Ovary (tissue), 3 donors: Measurements from ENCODE around the gene FGFBP3.

Experiments used
- POLR2A ChIP-seq: fragments of 450-650 bp; IDR thresholded peaks from one replicate; pipeline ENCODE4 v1.6.1; 2017; ENCODE audit warnings: antibody characterized with exemption, mild to moderate bottlenecking, moderate library complexity
- TF ChIP-seq, protein P1 (sequence below), 3 donors: fragments of 450-650 bp in 2 of 3; fragments of 200-600 bp in 1 of 3; IDR thresholded peaks; one replicate each; pipeline versions ENCODE4 v1.5.1 to v1.8.0; 2016 to 2022; ENCODE audit warnings: antibody characterized with exemption in 3 of 3, mild to moderate bottlenecking in 1 of 3
- donor health status: DM: no; HTN: no; CAD: no.

DNA sequence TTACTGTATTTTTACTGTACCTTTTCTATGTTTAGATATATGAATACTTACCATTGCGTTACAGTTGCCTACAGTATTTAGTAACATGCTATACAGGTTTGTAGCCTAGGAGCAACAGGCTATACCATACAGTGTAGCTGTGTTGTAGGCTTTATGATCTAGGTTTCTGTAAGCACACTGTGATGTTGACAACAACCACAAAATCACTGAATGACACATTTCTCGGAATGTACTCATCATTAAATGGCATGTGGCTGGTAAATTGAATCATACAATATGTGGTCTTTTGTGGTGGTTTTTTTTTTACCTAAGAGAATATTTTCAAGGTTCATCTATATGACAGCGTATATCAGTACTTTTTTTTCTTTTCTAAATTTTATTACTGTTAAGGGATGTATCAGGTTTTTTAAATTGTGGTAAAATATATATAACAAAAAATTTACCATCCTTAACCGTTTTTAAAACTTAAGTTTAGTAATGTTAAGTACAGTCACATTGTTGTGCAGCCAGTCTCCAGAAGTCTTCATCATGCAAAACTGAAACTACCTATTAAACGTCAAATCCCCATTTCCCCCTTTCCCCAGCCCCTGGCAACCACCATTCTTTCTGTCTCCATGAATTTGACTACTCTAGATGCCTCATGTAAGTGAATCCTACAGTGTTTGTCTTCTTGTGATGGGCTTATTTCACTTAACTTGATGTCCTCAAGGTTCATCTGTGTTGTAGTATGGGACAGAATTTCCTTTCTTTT is 35.8 kb upstream of the FGFBP3 start:
- TF ChIP-seq, protein P1, sequence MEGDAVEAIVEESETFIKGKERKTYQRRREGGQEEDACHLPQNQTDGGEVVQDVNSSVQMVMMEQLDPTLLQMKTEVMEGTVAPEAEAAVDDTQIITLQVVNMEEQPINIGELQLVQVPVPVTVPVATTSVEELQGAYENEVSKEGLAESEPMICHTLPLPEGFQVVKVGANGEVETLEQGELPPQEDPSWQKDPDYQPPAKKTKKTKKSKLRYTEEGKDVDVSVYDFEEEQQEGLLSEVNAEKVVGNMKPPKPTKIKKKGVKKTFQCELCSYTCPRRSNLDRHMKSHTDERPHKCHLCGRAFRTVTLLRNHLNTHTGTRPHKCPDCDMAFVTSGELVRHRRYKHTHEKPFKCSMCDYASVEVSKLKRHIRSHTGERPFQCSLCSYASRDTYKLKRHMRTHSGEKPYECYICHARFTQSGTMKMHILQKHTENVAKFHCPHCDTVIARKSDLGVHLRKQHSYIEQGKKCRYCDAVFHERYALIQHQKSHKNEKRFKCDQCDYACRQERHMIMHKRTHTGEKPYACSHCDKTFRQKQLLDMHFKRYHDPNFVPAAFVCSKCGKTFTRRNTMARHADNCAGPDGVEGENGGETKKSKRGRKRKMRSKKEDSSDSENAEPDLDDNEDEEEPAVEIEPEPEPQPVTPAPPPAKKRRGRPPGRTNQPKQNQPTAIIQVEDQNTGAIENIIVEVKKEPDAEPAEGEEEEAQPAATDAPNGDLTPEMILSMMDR (IDR thresholded peaks at IDR 0.05): no peak
- TF ChIP-seq POLR2A: no peak
